Colon (tissue), 2 donors: ENCODE measurements around the gene PPFIA4.
"Not testable (repeated sequence)": the region's sequence is repeated elsewhere in the genome, so short reads cannot be mapped to it uniquely, and the experiment has no call there.

Source experiments
- FAIRE-seq: peaks from 2 replicates; lab custom pipeline; 2012; peaks lifted over from hg19 to GRCh38; lab: Jason Lieb, UNC
- donor health status: control.
- donor health status: control.

Gene PPFIA4

GRCh38 chr1:203026031-203026665 is at the start of gene PPFIA4:
TSS of gene PPFIA4 (plus strand) at chr1:203026491. CDS start at chr1:203039009, 12,518 bp downstream.
- FAIRE-seq, result no peak

- no peak for FAIRE-seq
Observed at GRCh38 chr1:202976633-202977032, 49.7 kb upstream of the PPFIA4 start.

GRCh38 chr1:202979459-202979858 is 46.8 kb upstream of the PPFIA4 start:
- FAIRE-seq, result no peak

- no peak for FAIRE-seq
Observed at GRCh38 chr1:202981939-202982338, 44.4 kb upstream of the PPFIA4 start.

GRCh38 chr1:202982715-202983430 is 43.4 kb upstream of the PPFIA4 start:
- no peak for FAIRE-seq

GRCh38 chr1:202986120-202986519 is 40.2 kb upstream of the PPFIA4 start:
- not testable (repeated sequence) for FAIRE-seq

- FAIRE-seq, result no peak
Observed at GRCh38 chr1:202987255-202987654, 39.0 kb upstream of the PPFIA4 start.

- no peak for FAIRE-seq
Observed at GRCh38 chr1:202987922-202988583, 38.2 kb upstream of the PPFIA4 start.

GRCh38 chr1:202989879-202990278 is 36.4 kb upstream of the PPFIA4 start:
- FAIRE-seq, result no peak

- no peak for FAIRE-seq
Observed at GRCh38 chr1:202991112-202991511, 35.2 kb upstream of the PPFIA4 start.

- no peak for FAIRE-seq
Observed at GRCh38 chr1:202994756-202995155, 31.5 kb upstream of the PPFIA4 start.

- no peak for FAIRE-seq
Observed at GRCh38 chr1:202998836-202999750, 27.2 kb upstream of the PPFIA4 start.

GRCh38 chr1:203000217-203000944 is 25.9 kb upstream of the PPFIA4 start:
- FAIRE-seq, result no peak

GRCh38 chr1:203001986-203002385 is 24.3 kb upstream of the PPFIA4 start:
- no peak for FAIRE-seq

GRCh38 chr1:203002951-203003350 is 23.3 kb upstream of the PPFIA4 start:
- FAIRE-seq, result no peak

GRCh38 chr1:203005395-203006142 is 20.7 kb upstream of the PPFIA4 start:
- FAIRE-seq, result not testable (repeated sequence)

- FAIRE-seq, result no peak
Observed at GRCh38 chr1:203006948-203007871, 19.1 kb upstream of the PPFIA4 start, which contains the start of gene TMEM183A. TSS of gene TMEM183A (plus strand) at chr1:203007374. CDS start at chr1:203007466, 92 bp downstream.

- FAIRE-seq, result no peak
Observed at GRCh38 chr1:203009185-203009584, 17.1 kb upstream of the PPFIA4 start.

- no peak for FAIRE-seq
Observed at GRCh38 chr1:203011582-203011981, 14.7 kb upstream of the PPFIA4 start.
